G401 (cell line): Measurements from ENCODE around the gene UBAP2L. TPM values are rescaled to one million over a fixed set of nuclear protein-coding genes. Genes with fewer than 3 reads are reported as not detected.

Experiments used
- DNase-seq: peaks from one replicate; pipeline ENCODE4 v3.0.0-alpha.2; 2015; ENCODE audit warnings: low spot score
- in situ Hi-C: cut with HindIII; loops from 2 replicates; pipeline ENCODE4 v1.10.0; 2016; ENCODE audit warnings: low sequenced_read_pairs, mixed read lengths
- total RNA-seq: library from RNA; depleted of rRNA; stranded (reverse); fragments of >200 nt; shearing (Covaris generic); gene quantifications from 2 replicates; pipeline ENCODE4 v1.2.3, GENCODE V29; 2014; rRNA removed

UBAP2L gene
- 120 and 209 TPM in 2 replicates for total RNA-seq

GRCh38 chr1:154220071-154220969 lies at the start of gene UBAP2L:
Gene UBAP2L (plus strand): TSS chr1:154220955. CDS start chr1:154225124, 4,169 bp downstream.
- peak; percentile 99 for DNase-seq
- in situ Hi-C loops = no loop called here

- in situ Hi-C loops = no loop called here
- no peak for DNase-seq
These were observed 49.6 kb upstream of the UBAP2L start for GRCh38 chr1:154171223-154171583.

GRCh38 chr1:154171880-154172279 lies 48.9 kb upstream of the UBAP2L start:
- DNase-seq = no peak
- in situ Hi-C loops = no loop called here

- in situ Hi-C loops = no loop called here
- no peak for DNase-seq
These were observed 46.1 kb upstream of the UBAP2L start for GRCh38 chr1:154174654-154175053.

- in situ Hi-C loops = no loop called here
- DNase-seq = no peak
These were observed 44.4 kb upstream of the UBAP2L start for GRCh38 chr1:154176337-154176736.

- DNase-seq = no peak
- in situ Hi-C loops = no loop called here
These were observed 42.7 kb upstream of the UBAP2L start for GRCh38 chr1:154178013-154178412.

- DNase-seq = peak; percentile 18
- in situ Hi-C loops = no loop called here
These were observed 41.6 kb upstream of the UBAP2L start for GRCh38 chr1:154178911-154179811.

GRCh38 chr1:154179946-154180687 lies 40.6 kb upstream of the UBAP2L start:
- in situ Hi-C loops = no loop called here

GRCh38 chr1:154181944-154182343 lies 38.8 kb upstream of the UBAP2L start:
- DNase-seq = no peak
- in situ Hi-C loops = no loop called here

More at GRCh38 chr1:154179946-154180687, 40.6 kb upstream of the UBAP2L start:
- DNase-seq = no peak

GRCh38 chr1:154182344-154183045 lies 38.3 kb upstream of the UBAP2L start:
- peak; percentile 48 for DNase-seq
- in situ Hi-C loops = no loop called here

GRCh38 chr1:154183046-154183915 lies 37.5 kb upstream of the UBAP2L start:
- in situ Hi-C loops = no loop called here
- peak; percentile 97 for DNase-seq

- in situ Hi-C loops = no loop called here
- peak; percentile 11 for DNase-seq
These were observed 34.6 kb upstream of the UBAP2L start for GRCh38 chr1:154186177-154186576.

- DNase-seq = no peak
- in situ Hi-C loops = no loop called here
These were observed 33.8 kb upstream of the UBAP2L start for GRCh38 chr1:154186852-154187501.

GRCh38 chr1:154190550-154190949 lies 30.2 kb upstream of the UBAP2L start:
- DNase-seq = no peak
- in situ Hi-C loops = no loop called here

- in situ Hi-C loops = no loop called here
- no peak for DNase-seq
These were observed 28.7 kb upstream of the UBAP2L start, which contains the start of gene TPM3 for GRCh38 chr1:154191990-154192461. Gene TPM3 (minus strand): TSS chr1:154192100. CDS start chr1:154192018, 82 bp downstream.

- no peak for DNase-seq
- in situ Hi-C loops = no loop called here
These were observed 28.3 kb upstream of the UBAP2L start for GRCh38 chr1:154192476-154192875.

- no peak for DNase-seq
- in situ Hi-C loops = no loop called here
These were observed 26.9 kb upstream of the UBAP2L start for GRCh38 chr1:154193821-154194220.
